ENCODE data around the gene VEZT.
"Not testable (repeated sequence)": the region's sequence is repeated elsewhere in the genome, so short reads cannot be mapped to it uniquely, and the experiment has no call there.

Gene VEZT

GRCh38 chr12:95300286-95300685 is 82.7 kb downstream of the VEZT start:
- Histone ChIP-seq H3K36me3 (ENCODE audit: control insufficient read depth, insufficient read depth, low read length) (no peaks in the 10 kb centered on the region), H3K4me2 (ENCODE audit: low read length) (no peak overlapping the region), H3K79me2 (no peaks in the 10 kb centered on the region), H3K27ac (no peak overlapping the region), H3K9ac (no peak overlapping the region), H3K27me3 (ENCODE audit: control insufficient read depth, insufficient read depth, low read length) (no peaks in the 10 kb centered on the region), H3K9me3 (ENCODE audit: control insufficient read depth, low read length) (no peaks in the 10 kb centered on the region), H3K4me3 (ENCODE audit: low read depth, low read length) (no peak overlapping the region), H2AFZ (no peak overlapping the region), H3K4me1 (no peaks in the 10 kb centered on the region)
- TF ChIP-seq, protein P1, sequence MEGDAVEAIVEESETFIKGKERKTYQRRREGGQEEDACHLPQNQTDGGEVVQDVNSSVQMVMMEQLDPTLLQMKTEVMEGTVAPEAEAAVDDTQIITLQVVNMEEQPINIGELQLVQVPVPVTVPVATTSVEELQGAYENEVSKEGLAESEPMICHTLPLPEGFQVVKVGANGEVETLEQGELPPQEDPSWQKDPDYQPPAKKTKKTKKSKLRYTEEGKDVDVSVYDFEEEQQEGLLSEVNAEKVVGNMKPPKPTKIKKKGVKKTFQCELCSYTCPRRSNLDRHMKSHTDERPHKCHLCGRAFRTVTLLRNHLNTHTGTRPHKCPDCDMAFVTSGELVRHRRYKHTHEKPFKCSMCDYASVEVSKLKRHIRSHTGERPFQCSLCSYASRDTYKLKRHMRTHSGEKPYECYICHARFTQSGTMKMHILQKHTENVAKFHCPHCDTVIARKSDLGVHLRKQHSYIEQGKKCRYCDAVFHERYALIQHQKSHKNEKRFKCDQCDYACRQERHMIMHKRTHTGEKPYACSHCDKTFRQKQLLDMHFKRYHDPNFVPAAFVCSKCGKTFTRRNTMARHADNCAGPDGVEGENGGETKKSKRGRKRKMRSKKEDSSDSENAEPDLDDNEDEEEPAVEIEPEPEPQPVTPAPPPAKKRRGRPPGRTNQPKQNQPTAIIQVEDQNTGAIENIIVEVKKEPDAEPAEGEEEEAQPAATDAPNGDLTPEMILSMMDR (IDR thresholded peaks at IDR 0.05) = no peak

DNA sequence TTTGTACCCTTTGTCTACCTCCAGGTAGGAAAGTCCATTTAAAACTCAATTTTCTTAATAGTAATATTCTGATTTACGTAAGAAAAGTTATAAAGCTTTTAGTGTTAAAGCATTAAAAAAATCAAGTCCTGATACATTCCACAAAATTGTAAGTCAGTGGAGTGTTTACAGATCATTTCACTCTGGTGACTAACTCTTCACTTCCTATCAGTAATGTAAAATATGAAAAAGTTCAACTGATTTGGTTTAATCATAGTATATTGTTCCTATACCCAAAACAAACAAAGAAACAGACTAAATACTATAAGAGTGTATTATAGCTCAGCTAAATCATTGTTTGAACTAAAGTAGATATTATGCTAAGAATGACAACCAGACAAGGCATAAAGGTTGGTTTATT is 85.9 kb downstream of the VEZT start:
- Histone ChIP-seq H3K4me1 (no peaks in the 10 kb centered on the region), H3K9ac (no peak overlapping the region), H3K9me3 (ENCODE audit: control insufficient read depth, low read length) (no peaks in the 10 kb centered on the region), H2AFZ (no peak overlapping the region), H3K4me3 (ENCODE audit: low read depth, low read length) (no peak overlapping the region), H3K4me2 (ENCODE audit: low read length) (no peak overlapping the region), H3K79me2 (no peaks in the 10 kb centered on the region), H3K36me3 (ENCODE audit: control insufficient read depth, insufficient read depth, low read length) (no peaks in the 10 kb centered on the region), H3K27ac (no peak overlapping the region), H3K27me3 (ENCODE audit: control insufficient read depth, insufficient read depth, low read length) (no peaks in the 10 kb centered on the region)
- TF ChIP-seq, protein P1 (IDR thresholded peaks at IDR 0.05) = no peak

DNA sequence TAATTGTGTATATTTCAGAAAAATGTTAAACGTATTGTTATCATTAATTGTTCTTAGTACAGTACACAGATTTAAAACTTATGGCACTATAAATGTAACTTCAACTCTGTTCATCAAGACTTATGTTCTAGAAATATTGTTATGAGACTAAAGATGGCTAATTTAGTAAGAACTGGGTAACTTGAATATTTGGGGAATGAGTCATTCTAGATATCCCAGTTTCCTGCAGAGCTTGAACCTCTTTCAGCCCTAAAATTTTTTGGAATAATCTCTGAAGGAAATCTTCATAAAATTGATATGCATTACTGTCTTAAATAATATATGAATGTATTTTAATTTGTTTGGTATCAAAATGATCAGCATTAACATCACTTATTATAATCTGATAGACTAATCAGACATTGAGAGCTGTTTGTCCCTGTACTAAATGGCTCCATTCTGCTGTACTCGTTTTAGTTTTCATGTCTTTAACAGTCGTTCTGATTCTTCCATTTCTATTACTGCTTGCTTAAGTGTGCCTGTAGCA is 87.1 kb downstream of the VEZT start:
- Histone ChIP-seq H3K9me3 (ENCODE audit: control insufficient read depth, low read length) (no peaks in the 10 kb centered on the region), H3K27me3 (ENCODE audit: control insufficient read depth, insufficient read depth, low read length) (no peaks in the 10 kb centered on the region), H3K4me2 (ENCODE audit: low read length) (no peak overlapping the region), H3K9ac (no peak overlapping the region), H3K27ac (no peak overlapping the region), H3K4me1 (no peaks in the 10 kb centered on the region), H2AFZ (no peak overlapping the region), H3K79me2 (no peaks in the 10 kb centered on the region), H3K4me3 (ENCODE audit: low read depth, low read length) (no peak overlapping the region), H3K36me3 (ENCODE audit: control insufficient read depth, insufficient read depth, low read length) (no peaks in the 10 kb centered on the region)
- TF ChIP-seq, protein P1 (IDR thresholded peaks at IDR 0.05) = no peak

GRCh38 chr12:95312656-95313055 is 95.0 kb downstream of the VEZT start:
- H3K4me1 ChIP-seq = no peaks in the 10 kb centered on the region
- TF ChIP-seq, protein P1 (IDR thresholded peaks at IDR 0.05) = no peak

GRCh38 chr12:95314756-95315155 is 97.1 kb downstream of the VEZT start:
- not testable (repeated sequence) for H3K79me2 ChIP-seq; H3K27ac ChIP-seq; H3K36me3 ChIP-seq (ENCODE audit: control insufficient read depth, insufficient read depth, low read length); H3K4me3 ChIP-seq (ENCODE audit: low read depth, low read length); H3K9ac ChIP-seq; H3K9me3 ChIP-seq (ENCODE audit: control insufficient read depth, low read length); H3K4me2 ChIP-seq (ENCODE audit: low read length); H3K27me3 ChIP-seq (ENCODE audit: control insufficient read depth, insufficient read depth, low read length); H2AFZ ChIP-seq; H3K4me1 ChIP-seq

More at GRCh38 chr12:95312656-95313055, 95.0 kb downstream of the VEZT start:
- Histone ChIP-seq H2AFZ (no peak overlapping the region), H3K9ac (no peak overlapping the region), H3K27me3 (ENCODE audit: control insufficient read depth, insufficient read depth, low read length) (no peaks in the 10 kb centered on the region), H3K36me3 (ENCODE audit: control insufficient read depth, insufficient read depth, low read length) (no peaks in the 10 kb centered on the region), H3K4me2 (ENCODE audit: low read length) (no peak overlapping the region), H3K27ac (no peak overlapping the region), H3K79me2 (no peaks in the 10 kb centered on the region), H3K4me3 (ENCODE audit: low read depth, low read length) (no peak overlapping the region), H3K9me3 (ENCODE audit: control insufficient read depth, low read length) (no peaks in the 10 kb centered on the region)

Measured in parathyroid adenoma (tissue), 2 donors.